GM21360 (cell line): ENCODE results near the gene CIDEB.

ENCODE experiments used
- ATAC-seq: cut with Tn5 transposase; IDR thresholded peaks from one replicate; pipeline ENCODE4 v1.9.1; 2021; ENCODE audit warnings: mild to moderate bottlenecking, moderate library complexity; ENCODE audit not compliant: unreplicated experiment

Gene CIDEB

DNA sequence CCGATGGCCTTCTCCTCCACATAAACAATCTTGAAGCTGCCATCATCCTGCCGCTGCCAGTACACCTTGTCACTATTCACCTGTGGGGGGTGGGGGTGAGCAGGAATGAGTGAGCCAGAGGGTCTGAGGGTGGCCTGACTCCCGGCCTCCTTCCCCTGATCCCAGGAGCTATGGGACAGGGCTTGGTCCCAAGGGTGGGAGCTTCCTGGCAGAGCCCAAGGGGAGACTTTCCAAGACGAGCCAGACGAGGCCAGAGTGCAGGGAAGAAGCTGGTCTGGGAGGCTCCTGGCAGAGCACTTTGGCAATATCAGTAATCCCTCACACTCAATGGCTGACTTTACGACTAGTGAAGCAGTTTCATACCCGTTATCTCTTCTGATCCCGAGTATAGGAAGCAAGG lies 52.3 kb downstream of the CIDEB start:
- no peak for ATAC-seq
